ENCODE measurements around the gene ST3GAL2. TPM values are rescaled to one million over a fixed set of nuclear protein-coding genes. Genes with fewer than 3 reads are reported as not detected.
A peak's percentile ranks its signal among the peaks of the same experiment; 100 is the strongest.

The ST3GAL2 gene
- total and polyA plus RNA-seq, 12 donors = 5.3 to 30.8 (median 22.6) TPM

GRCh38 chr16:70473446-70474319 lies 34.8 kb upstream of the ST3GAL2 start:
- WGBS, 4 donors = 90 to 94% (median 92%) methylated on average over 16 to 21 of the region's 21 CpGs
- DNase-seq = no peak
- Histone ChIP-seq H3K36me3 (replicated peaks in 1 of 2) (peaks cover 0 to 35% of the 10 kb centered on the region in 2 donors), H3K4me3 (no peak overlapping the region), H3K9me3 (replicated peaks in 1 of 3) (no peaks in the 10 kb centered on the region), H3K27ac (no peak overlapping the region), H3K27me3 (no peaks in the 10 kb centered on the region), H3K4me1 (replicated peaks in 1 of 2) (peaks cover 4 to 6% of the 10 kb centered on the region in 2 donors)
- intact Hi-C loops (cut with DNase I) = no loop called here
- TF ChIP-seq POLR2A (IDR thresholded peaks at IDR 0.05) = no peak
- TF ChIP-seq, protein P1, sequence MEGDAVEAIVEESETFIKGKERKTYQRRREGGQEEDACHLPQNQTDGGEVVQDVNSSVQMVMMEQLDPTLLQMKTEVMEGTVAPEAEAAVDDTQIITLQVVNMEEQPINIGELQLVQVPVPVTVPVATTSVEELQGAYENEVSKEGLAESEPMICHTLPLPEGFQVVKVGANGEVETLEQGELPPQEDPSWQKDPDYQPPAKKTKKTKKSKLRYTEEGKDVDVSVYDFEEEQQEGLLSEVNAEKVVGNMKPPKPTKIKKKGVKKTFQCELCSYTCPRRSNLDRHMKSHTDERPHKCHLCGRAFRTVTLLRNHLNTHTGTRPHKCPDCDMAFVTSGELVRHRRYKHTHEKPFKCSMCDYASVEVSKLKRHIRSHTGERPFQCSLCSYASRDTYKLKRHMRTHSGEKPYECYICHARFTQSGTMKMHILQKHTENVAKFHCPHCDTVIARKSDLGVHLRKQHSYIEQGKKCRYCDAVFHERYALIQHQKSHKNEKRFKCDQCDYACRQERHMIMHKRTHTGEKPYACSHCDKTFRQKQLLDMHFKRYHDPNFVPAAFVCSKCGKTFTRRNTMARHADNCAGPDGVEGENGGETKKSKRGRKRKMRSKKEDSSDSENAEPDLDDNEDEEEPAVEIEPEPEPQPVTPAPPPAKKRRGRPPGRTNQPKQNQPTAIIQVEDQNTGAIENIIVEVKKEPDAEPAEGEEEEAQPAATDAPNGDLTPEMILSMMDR (IDR thresholded peaks at IDR 0.05) = no peak

GRCh38 chr16:70472786-70473433 lies 34.0 kb upstream of the ST3GAL2 start:
- 88 to 100% (median 93%) methylated on average over 3 to 28 of the region's 28 CpGs for WGBS, 4 donors
- H3K36me3 ChIP-seq (replicated peaks in 1 of 2) = peaks cover 0 to 28% of the 10 kb centered on the region in 2 donors
- intact Hi-C loops (cut with DNase I) = no loop called here

DNA sequence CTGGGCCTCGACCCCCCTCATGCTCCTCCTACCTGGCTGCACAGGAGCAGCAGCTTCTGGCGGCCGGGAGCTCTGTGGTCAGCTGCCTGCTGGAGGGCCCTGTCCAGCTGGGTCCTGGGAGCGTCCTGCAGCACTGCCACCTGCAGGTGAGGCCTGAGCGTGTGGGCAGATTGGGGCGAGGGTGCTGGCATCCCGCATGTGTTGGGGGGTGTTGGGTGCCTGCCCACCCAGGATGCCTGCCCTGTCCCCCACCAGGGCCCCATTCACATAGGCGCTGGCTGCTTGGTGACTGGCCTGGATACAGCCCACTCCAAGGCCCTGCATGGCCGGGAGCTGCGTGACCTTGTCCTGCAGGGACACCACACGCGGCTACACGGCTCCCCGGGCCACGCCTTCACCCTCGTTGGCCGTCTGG lies 32.0 kb upstream of the ST3GAL2 start:
- H3K36me3 ChIP-seq (replicated peaks in 1 of 2) = peaks cover 0 to 33% of the 10 kb centered on the region in 2 donors
- no peaks in the 10 kb centered on the region for H3K9me3 ChIP-seq (replicated peaks in 1 of 3)
- intact Hi-C loops (cut with DNase I) = no loop called here
- H3K4me3 ChIP-seq = no peak overlapping the region
- no peak for TF ChIP-seq POLR2A (IDR thresholded peaks at IDR 0.05)
- TF ChIP-seq, protein P1 (IDR thresholded peaks at IDR 0.05) = peak; percentile 36 to 76 (median 69)
- no peak overlapping the region for H3K27ac ChIP-seq
- peaks cover 0 to 6% of the 10 kb centered on the region in 2 donors for H3K4me1 ChIP-seq (replicated peaks in 1 of 2)
- DNase-seq = peak; percentile 53 to 76 (median 67)
- no peaks in the 10 kb centered on the region for H3K27me3 ChIP-seq
- WGBS, 4 donors = 20 to 39% (median 37%) methylated on average over 1 to 17 of the region's 17 CpGs

More at GRCh38 chr16:70472786-70473433, 34.0 kb upstream of the ST3GAL2 start:
- Histone ChIP-seq H3K4me1 (replicated peaks in 1 of 2) (peaks cover 4 to 6% of the 10 kb centered on the region in 2 donors), H3K4me3 (no peak overlapping the region), H3K27ac (no peak overlapping the region), H3K27me3 (no peaks in the 10 kb centered on the region), H3K9me3 (replicated peaks in 1 of 3) (no peaks in the 10 kb centered on the region)
- DNase-seq = no peak
- TF ChIP-seq, protein P1 (IDR thresholded peaks at IDR 0.05) = no peak

- Histone ChIP-seq H3K4me1 (replicated peaks in 1 of 2) (peaks cover 0 to 6% of the 10 kb centered on the region in 2 donors), H3K4me3 (no peak overlapping the region), H3K36me3 (replicated peaks in 1 of 2) (peaks cover 0 to 32% of the 10 kb centered on the region in 2 donors), H3K27ac (no peak overlapping the region), H3K27me3 (no peaks in the 10 kb centered on the region), H3K9me3 (replicated peaks in 1 of 3) (no peaks in the 10 kb centered on the region)
- intact Hi-C loops (cut with DNase I) = no loop called here
- WGBS, 4 donors = 87 to 94% (median 90%) methylated on average over 8 to 10 of the region's 10 CpGs
- TF ChIP-seq POLR2A (IDR thresholded peaks at IDR 0.05) = no peak
- TF ChIP-seq, protein P1 (IDR thresholded peaks at IDR 0.05) = no peak
- no peak for DNase-seq
Observed at GRCh38 chr16:70470141-70470926, 31.4 kb upstream of the ST3GAL2 start.
